ENCODE results near the gene BFSP1.

GRCh38 chr20:17468073-17468840, 62.9 kb downstream of the BFSP1 start:
- no peak for TF ChIP-seq CTCF (tag by site-specific recombination; IDR thresholded peaks at IDR 0.05)
- no peak for TF ChIP-seq REST (tag by site-specific recombination; IDR thresholded peaks at IDR 0.05)
- no peak for TF ChIP-seq ATF2 (tag by site-specific recombination; IDR thresholded peaks at IDR 0.05; ENCODE audit: low read depth)
- no peak for TF ChIP-seq KLF9 (tag by site-specific recombination; IDR thresholded peaks at IDR 0.05; ENCODE audit: low read depth)
- TF ChIP-seq ZSCAN18 (tag by site-specific recombination; IDR thresholded peaks at IDR 0.05) = no peak
- no peak for TF ChIP-seq ZNF18 (tag by site-specific recombination; IDR thresholded peaks at IDR 0.05)
- TF ChIP-seq ZFP37 (tag by site-specific recombination; IDR thresholded peaks at IDR 0.05) = no peak
- no peak for TF ChIP-seq ZNF274 (IDR thresholded peaks at IDR 0.05; ENCODE audit: low read length)
- no peak for TF ChIP-seq ZNF274 (tag by site-specific recombination; IDR thresholded peaks at IDR 0.05; ENCODE audit: borderline replicate concordance)
- TF ChIP-seq PRDM4 (tag by site-specific recombination; IDR thresholded peaks at IDR 0.05) = no peak
- no peak for TF ChIP-seq MZF1 (tag by site-specific recombination; IDR thresholded peaks at IDR 0.05; ENCODE audit: borderline replicate concordance)
